HG03108 (cell line): Measurements from ENCODE around the gene PIK3IP1.
"Not testable (repeated sequence)": the region's sequence is repeated elsewhere in the genome, so short reads cannot be mapped to it uniquely, and the experiment has no call there.

Source experiments
- ATAC-seq: cut with Tn5 transposase; IDR thresholded peaks from one replicate; pipeline ENCODE4 v1.9.1; 2021; ENCODE audit warnings: moderate library complexity; ENCODE audit not compliant: unreplicated experiment

Gene PIK3IP1, protein sequence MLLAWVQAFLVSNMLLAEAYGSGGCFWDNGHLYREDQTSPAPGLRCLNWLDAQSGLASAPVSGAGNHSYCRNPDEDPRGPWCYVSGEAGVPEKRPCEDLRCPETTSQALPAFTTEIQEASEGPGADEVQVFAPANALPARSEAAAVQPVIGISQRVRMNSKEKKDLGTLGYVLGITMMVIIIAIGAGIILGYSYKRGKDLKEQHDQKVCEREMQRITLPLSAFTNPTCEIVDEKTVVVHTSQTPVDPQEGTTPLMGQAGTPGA

DNA sequence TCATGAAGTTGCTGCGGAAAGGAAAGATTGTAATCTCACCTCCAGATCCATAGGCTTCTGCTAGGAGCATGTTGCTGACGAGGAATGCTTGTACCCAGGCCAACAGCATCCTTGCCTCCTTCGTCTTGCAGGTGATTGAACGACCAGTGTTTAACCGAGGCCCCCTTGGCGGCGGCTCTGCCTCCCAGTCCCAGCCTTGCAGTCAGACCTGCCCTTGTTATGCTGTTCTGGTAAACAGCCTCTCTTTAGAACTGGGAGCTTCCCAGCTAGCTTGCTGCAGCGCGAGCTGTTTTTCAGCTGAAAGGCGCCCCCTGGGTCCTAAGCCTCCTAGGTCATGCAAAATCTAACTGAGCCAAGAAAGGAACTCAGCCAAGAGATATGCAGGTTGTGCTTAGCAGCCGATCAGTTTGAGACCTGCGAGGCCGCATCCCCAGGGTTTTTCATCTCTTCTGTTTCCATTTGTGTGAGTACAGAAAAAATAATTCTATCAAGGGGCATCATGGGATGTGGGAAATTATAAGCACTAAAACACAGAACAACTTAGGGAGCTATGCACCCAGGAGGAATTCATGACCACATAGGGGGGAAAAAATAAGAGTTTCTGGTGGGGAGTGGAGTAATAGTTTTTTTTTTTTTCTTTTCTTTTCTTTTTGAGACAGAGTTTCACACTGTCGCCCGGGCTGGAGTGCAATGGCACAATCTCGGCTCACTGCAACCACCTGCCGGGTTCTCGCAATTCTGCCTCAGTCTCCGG, at the start of gene PIK3IP1:
PIK3IP1 (minus strand) TSS at position 253 of the 754 bp plus-strand sequence; CDS start at position 109, 144 bp downstream.
- peak; percentile 39 for ATAC-seq

DNA sequence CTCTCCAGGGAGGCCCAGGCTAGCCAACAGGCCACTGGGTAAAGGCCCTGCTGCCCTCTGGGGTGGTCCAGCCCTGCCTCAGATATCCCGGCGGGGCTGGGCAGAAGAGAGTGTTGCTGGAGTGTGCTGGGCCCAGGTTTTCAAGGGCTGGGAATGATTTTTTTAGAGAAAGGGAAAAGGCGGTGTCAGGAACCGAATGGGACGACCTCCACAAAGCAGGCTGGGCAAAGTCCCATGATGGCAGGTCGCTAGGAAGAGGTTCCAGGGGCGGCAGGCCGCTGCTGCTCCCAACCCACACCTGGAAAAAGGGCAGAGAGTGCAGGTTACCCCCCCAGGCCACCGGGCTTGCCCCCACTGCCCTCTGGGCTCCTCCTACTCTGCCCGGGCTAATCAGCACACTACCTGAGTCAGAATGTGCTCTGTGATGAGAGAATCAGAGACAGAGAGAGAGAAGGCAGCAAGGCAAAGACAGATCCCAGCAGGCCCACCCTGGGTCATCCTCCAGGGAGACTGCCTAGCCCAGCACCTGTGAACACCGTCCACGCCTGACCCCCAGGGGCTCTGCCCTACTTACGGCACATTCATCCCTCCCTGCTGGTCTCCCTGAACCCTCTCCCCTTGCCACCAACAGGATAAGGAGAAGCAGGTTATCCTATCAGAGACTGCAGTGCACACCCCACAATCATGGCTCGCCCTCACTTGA, 49.2 kb upstream of the PIK3IP1 start:
- ATAC-seq: no peak

DNA sequence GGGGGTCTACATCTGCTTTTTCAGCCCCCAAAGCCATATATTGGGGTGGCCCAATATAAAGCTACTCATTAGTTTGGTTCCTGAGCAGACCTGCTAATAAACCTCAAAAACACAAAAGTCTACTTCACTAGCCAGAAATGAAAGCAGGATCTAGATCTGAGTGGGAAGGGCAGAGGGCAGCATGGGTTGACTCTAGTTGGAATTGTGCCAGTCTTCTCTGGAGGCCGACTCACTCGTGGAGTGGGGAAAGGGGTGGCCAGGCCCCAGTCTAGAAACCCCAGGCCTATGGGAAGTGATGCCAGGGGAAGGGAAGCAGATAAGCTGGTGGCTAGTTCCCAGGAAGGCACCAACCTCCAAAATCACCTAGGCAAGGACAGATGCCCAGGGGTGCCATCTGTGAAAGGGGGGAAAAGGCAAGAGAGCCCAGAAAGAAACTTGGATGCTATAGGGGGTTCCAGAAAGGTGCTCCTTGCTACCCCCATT, 48.5 kb upstream of the PIK3IP1 start:
- ATAC-seq: no peak

DNA sequence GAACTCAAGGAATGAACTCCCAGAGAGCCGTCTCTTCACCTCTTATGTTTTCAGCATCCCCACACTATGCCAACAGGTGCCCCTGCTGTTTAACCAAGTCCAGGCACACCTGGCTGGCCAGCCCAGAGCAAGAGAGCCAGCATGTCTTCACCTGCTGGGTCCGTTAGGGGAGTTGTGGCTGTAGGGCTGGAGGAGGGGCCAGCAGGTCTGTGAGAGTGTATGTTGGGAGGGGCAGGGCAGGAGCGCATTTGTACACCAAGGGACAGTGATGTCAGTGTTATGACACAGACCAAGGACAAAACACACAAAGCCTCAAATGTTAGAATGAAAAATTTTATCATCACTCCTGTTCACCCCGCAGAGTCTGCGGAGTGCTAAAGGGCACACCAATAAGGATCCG, 48.1 kb upstream of the PIK3IP1 start:
- no peak for ATAC-seq

DNA sequence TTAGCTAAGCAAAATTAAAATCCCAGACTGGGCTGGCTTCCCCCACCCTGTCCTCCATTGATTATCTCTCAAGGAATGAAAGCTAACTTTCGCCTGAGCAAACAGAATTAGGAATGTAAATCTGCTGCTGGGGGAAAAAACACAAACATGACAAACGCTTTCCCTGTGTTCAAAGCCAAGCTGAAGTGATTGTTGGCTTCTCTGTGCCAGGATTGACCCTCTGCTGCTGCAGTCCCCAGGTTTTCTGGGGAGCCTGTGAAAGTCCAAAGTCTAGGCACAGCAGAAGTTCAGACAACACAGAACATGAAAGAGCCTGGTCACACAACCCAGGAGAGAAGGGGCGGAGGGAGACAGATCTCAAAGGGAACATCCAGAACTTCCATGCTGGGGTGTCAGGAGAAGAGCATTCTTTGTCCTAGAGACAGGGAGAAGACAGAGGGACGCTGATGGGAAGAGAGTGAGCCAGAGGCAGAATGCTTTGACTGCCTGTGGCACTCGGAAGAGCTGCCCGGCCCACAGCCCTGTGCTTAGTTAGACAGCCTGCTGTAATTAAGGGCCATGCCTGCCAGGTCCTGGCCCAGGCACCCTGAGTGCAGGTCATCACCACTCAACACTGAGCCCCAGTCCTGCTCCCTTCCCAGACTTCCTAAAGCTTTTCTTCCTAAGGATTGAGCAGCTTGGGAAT, 47.0 kb upstream of the PIK3IP1 start:
- no peak for ATAC-seq

DNA sequence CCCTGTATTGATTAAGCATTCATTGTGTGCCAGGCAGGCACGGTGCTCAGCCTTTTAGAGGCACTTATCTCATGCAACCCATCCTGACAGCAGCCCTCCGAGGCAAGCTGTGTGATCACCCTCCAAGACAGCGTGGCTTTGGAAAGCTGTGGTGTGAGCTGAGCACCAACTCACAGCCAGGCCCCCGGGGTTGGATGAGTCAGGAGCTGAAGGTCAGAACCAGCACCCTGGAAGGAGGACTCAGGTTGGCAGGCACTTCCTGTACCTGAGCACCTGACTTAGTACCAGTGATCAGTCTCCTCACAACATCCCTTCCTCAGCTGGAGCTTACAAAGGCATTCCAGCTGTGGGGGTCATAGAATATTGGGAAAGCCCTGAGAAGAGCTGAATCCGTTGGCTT, 44.9 kb upstream of the PIK3IP1 start:
- ATAC-seq: no peak

DNA sequence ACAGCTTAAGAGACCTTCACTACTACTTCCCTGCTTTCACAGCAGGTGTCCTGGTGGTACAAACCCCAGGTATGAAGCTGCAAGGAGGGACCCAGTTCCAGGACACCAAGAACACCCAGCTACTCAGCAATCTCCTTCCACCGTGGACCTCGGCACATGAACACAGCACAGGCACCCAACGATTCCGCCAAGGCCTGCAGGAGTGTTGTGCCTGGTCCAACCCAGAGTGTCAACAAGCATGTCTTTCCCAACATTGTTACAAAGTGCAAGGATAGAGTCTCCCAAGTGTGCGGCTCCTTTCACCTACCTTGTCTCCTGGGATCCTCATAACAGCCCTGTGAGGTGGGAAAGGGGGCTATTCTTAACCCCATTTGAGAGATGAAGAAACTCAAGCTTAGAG, 42.0 kb upstream of the PIK3IP1 start:
- no peak for ATAC-seq

DNA sequence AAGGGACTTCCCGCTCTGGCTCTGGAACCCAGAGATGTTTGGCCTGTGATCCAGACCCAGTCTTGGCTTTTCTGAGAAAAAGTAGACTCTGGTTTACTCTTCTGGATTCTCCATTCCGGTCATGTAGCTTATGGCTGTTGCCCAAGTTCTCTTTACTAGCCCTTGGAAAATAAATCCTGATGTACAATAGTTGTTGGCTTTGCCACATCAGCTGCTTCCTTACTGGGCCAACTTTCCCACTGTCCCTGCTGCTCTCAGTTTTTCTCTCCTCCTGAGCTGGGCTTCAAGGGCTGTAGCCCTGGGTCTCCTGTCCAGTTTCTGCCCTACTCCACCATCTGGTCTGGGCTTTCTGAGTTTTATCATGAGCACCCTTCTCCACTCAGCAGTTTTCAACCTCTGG, 41.4 kb upstream of the PIK3IP1 start:
- ATAC-seq: no peak

DNA sequence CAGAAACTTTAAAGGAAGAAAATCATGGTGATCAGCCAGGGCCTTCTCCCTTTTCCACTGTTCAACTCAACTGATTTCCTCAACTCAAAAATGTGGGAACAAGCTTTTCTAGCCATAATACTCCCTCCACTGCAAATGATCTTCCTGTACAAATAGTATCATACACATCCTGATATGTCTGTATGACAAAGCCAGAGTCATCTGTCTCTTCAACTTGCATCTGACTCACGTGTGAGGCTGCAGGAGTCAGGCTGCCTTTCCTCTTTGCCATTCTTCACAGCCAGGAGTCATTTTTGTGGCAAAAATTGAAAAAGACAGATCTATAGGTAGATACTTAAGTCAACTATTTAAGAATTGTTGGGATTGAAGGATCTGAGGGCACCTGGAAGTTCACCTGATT, 40.6 kb upstream of the PIK3IP1 start:
- ATAC-seq: no peak

DNA sequence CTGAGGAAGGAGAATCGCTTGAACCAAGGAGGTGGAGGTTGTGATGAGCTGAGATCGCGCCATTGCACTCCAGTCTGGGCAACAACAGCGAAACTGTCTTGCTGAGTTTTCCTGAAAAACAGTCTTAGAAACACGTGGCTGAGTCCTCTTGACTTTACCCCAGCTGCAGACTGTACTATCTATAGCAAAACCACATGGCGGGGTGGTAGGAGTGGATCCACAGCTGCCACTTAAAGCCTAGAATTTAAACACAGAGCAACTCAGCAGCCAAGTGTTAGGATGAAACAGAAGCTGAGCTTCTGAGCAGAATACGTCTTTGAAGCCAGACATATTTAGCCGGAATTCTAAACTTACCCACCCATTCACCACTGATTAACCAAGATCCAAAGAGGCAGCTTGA, 39.7 kb upstream of the PIK3IP1 start:
- ATAC-seq: no peak

DNA sequence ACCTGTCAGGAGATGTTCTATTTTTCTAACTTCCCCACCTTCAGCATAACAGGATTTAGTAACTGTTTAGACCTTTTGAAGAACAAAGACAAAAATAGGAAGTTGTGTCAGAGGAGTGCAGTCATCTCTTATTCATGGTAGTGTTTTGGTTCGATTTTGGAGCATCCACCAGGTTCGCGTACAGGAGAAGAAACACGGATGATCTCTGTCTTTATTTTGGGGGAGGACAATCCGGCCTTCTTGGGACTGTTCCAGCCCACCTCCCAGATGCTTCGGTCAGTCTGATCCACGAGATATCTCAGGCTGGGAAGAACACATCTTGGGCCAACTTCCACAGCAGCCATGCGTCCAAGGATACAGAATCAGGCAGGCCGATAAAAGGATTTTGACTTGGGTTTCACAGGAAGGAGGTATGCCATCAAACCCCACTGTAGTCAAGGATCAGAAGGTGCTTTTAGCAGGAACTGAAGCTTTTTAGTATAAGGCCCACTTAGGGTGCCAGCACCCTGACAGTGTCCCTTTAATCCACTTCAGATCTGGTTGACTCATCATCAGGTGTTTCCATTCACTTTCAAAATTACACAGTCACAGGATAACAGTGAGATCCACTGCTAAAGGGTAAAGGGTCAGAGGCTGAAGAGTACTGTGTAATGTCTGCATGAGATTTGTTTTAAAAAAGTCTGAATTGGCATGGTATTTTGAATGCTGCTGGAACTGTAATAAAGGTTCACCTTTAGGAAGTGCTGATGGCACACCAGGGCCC, 37.3 kb upstream of the PIK3IP1 start:
- no peak for ATAC-seq

DNA sequence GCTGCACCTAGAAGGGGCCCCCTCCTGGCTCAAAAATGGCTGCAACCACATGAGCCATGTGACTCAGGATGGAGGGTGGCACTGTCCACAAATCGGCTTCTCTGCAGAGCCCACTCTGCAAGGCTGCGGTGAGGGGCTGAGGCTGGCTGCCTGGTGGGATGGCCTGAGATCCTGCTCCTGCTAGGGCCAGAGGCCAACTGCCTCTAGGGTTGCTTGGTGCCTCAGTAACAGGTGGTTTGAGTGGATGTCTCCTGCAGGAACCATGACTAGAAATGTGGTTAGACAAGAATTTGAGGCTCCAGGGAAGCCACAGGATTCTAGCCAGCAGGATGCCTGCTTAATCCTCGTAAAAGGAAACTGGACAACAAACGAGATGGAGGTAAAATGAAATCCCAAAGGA, 36.7 kb upstream of the PIK3IP1 start:
- no peak for ATAC-seq

DNA sequence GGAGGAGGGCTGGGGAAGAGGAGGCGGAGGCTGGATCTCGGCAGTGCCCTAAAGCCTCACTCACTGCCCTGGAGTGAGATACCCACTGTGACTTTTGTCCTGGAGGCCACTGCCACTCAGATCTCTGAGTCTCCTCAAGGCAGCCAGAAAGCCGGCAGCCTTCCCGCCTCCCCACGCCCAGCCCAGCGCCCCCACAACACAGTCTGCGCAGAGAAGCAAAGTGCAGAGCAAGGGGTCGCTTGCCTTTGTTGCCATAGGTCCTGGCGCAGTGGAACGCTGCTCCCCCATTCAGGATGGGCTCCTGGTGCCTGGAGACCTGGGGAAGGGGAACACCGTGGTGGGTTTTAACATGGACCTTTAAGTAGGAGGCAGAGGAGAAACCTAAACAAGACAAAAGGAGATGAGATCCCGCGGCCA, 36.3 kb upstream of the PIK3IP1 start:
- no peak for ATAC-seq

DNA sequence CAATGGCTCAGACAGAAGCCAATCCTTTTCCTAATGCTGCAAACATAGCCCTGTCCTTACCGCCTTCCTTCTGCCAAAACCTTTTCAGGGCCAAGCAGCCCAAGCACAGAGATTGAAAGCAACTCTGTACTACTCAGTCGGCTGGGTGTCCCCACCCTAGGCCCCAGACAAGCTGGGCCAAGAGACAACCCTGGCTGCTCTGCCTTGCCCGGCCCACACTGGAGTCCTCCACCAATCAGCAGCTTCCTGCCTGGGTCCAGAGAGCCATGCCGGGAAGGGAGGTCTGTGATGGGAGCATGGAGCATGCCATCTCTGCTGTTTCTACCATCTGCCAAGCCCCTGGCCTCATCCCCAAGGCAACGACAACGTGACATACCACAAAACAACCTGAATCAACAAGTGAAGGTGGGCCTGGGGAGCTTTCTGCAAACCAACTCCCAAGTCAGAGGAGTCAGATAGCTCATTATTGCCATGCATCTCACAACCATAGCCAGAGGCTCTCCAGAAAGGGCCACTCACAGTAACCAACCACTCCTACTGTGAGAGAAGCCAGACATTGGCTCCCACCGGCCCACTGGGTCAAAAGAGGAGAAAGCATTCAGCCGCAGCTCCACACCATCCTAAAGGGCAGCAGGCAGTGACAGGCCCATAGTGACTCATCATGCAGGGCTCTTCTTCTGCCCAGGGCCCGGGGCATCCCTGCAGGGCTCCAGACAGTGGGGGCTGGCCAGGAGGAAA, 35.7 kb upstream of the PIK3IP1 start:
- no peak for ATAC-seq

DNA sequence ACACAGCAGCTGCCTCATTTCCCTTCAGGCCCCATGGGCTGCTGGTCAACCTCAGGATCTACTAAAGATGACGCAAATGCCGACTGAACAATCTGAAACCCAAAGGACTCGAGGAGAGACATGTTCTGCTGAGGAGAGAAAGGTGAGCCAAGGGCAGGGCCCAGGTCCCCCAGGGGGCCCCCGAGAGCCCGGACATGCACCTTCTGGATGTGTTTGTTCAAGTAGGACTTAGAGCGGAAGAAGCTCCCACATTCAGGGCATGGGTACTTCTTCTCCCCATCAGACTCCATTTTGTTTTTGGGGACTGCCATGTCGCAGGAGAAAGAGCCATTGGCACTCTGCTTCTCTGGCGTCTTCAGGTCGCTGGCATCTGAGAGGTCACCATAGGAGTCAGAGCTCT, 34.6 kb upstream of the PIK3IP1 start:
- ATAC-seq: no peak

DNA sequence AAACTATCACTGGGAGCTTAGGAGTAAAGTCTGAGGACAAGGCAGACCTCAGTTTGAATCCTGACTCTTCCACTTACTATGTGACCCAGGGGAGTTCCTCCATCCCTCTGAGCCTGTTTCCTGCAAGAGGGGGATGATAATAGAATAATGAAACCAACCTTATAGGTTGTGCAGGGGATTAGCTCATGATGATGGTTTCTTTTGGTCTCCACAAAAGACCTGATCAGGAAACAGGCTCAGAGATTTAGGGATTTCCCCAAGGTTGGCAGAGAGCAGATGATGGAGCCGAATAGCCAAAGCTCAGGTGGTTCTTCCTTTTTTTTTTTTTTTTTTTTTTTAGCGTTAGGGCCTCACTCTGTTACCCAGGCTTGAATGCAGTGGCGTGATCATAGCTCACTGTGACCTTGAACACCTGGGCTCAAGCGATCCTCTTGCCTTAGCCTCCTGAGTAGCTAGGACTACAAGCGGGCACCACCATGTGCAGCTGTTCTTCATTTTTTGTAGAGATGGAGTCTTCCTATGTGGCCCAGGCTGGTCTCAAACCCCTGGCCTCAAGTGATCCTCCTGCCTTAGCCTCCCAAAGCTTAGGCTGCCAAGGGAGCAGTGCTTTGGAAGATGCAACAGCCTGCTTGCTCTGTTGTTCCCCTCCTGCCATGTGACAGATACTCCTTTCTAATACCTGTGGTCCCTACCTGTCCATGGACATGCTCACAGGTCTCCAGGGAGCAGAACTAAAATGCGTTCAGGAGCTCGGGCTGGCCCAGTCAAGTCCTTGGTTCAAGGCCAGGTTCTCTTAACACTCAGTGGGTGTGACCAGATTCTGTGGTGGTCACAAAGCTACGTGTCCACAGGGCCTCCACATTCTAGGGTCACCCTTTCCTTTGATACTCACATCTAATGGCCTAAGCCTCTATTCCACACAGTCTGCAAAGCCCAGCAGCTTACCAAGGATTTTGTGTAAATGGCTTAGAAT, 31.6 kb upstream of the PIK3IP1 start:
- no peak for ATAC-seq

DNA sequence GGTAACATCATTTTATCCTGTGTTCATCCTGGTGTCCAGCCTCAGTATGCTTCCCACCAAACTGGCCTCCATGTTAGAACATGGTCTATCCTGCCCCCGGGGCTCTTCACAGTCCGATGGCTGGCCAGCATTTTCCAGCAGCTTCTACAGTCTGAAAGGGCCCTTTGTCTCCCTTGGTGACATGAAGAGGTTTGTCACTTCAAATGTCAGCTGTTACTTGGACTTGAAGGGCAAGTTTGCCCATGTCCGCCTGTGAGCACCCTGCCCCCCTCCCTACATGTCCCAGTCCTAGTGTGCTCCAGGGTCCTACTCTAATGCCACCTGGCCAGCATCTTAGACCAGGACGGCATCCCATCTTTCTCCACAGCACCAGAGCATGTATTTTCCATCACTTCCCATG, 29.1 kb upstream of the PIK3IP1 start:
- no peak for ATAC-seq

DNA sequence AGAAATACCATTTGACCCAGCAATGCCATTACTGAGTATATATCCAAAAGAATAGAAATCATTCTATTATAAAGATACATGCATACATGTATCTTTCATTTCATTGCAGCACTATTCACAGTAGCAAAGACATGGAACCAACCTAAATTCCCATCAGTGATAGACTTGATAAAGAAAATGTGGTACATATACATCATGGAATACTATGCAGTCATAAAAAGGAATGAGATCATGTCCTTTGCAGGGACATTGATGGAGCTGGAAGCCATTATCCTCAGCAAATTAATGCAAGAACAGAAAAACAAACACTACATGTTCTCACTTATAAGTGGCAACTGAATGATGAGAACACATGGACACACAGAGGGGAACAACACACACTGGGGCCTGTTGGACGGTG, 21.9 kb upstream of the PIK3IP1 start:
- not testable (repeated sequence) for ATAC-seq
